PC-9 (cell line): ENCODE measurements around the gene PBX1. TPM values are rescaled to one million over a fixed set of nuclear protein-coding genes. Genes with fewer than 3 reads are reported as not detected.

Experiments used
- BruUV-seq: library from RNA; stranded (reverse); fragments of 400-500 nt; replicated peaks from 2 replicates; lab custom pipeline; 2021; lab: Mats Ljungman, UMichigan
- CTCF ChIA-PET: fragments of 300-600 bp; sonication (Branson Sonifier 250); formaldehyde crosslinking; loops from one replicate; lab custom pipeline; 2022; ENCODE audit warnings: antibody characterized with exemption; lab: Charles Lee
- POLR2A ChIA-PET: fragments of 300-600 bp; sonication (Branson Sonifier 250); formaldehyde crosslinking; loops from one replicate; lab custom pipeline; 2022; ENCODE audit warnings: antibody characterized with exemption; ENCODE audit not compliant: unreplicated experiment; lab: Charles Lee
- DNase-seq, 2 experiments: peaks; one replicate each; pipeline versions ENCODE4 v3.0.0 to v3.0.0-alpha.2; 2015 to 2022; ENCODE audit warnings: mixed read lengths in 1 of 2
- H2AFZ ChIP-seq: fragments of 200-600 bp; sonication (generic); 2 replicates; pipeline ENCODE4 v1.8.1; 2017; ENCODE audit warnings: antibody characterized with exemption
- H3F3A ChIP-seq: fragments of 200-600 bp; sonication (generic); 2 replicates; pipeline ENCODE4 v1.8.1; 2017; ENCODE audit warnings: antibody characterized with exemption, mild to moderate bottlenecking, low read depth; ENCODE audit not compliant: insufficient read depth
- H3K27ac ChIP-seq: fragments of 200-600 bp; sonication (generic); 2 replicates; pipeline ENCODE4 v1.6.1; 2016; ENCODE audit warnings: mixed run types
- H3K27me3 ChIP-seq: fragments of 200-600 bp; sonication (generic); 2 replicates; pipeline ENCODE4 v1.6.1; 2016; ENCODE audit warnings: low read depth, mixed run types; ENCODE audit not compliant: insufficient read depth
- H3K36me3 ChIP-seq: fragments of 200-600 bp; sonication (generic); 2 replicates; pipeline ENCODE4 v1.6.1; 2016; ENCODE audit warnings: low read depth, mixed run types
- H3K4me1 ChIP-seq: fragments of 200-600 bp; sonication (generic); replicated peaks from 2 replicates; pipeline ENCODE4 v1.6.1; 2016; ENCODE audit warnings: mixed run types; ENCODE audit not compliant: insufficient read depth
- H3K4me2 ChIP-seq: fragments of 200-600 bp; sonication (generic); 2 replicates; pipeline ENCODE4 v1.6.1; 2017; ENCODE audit warnings: mixed run types
- H3K4me3 ChIP-seq: fragments of 200-600 bp; sonication (generic); 2 replicates; pipeline ENCODE4 v1.6.1; 2016; ENCODE audit warnings: mixed run types
- H3K79me2 ChIP-seq: fragments of 200-600 bp; sonication (generic); 2 replicates; pipeline ENCODE4 v1.6.1; 2017; ENCODE audit warnings: low read depth, mixed run types
- H3K9me2 ChIP-seq: fragments of 200-600 bp; sonication (generic); 2 replicates; pipeline ENCODE4 v1.8.1; 2017; ENCODE audit warnings: mild to moderate bottlenecking; ENCODE audit not compliant: insufficient read depth
- H3K9me3 ChIP-seq: fragments of 200-600 bp; sonication (generic); 2 replicates; pipeline ENCODE4 v1.8.1; 2016; ENCODE audit warnings: low read depth; ENCODE audit not compliant: insufficient read depth
- H4K20me1 ChIP-seq: fragments of 200-600 bp; sonication (generic); 2 replicates; pipeline ENCODE4 v1.8.1; 2017; ENCODE audit not compliant: insufficient read depth
- EZH2 ChIP-seq: fragments of 200-600 bp; sonication (generic); IDR thresholded peaks from 2 replicates; pipeline ENCODE4 v1.8.0; 2017; ENCODE audit warnings: antibody characterized with exemption, low read depth
- intact Hi-C: fragments of 100-400 bp; cut with micrococcal nuclease; formaldehyde crosslinking; loops from one replicate; pipeline ENCODE4 v1.10.0; 2022; ENCODE audit not compliant: unreplicated experiment
- total RNA-seq: library from RNA; stranded (reverse); gene quantifications from 2 replicates; pipeline ENCODE4 v1.2.3, GENCODE V29; 2021
- TF ChIP-seq, protein P1 (sequence below): fragments of 200-600 bp; sonication (generic); conservative IDR thresholded peaks from 2 replicates; pipeline ENCODE4 v1.6.1; 2017; ENCODE audit warnings: mixed run types, antibody characterized with exemption, mild to moderate bottlenecking, moderate library complexity

Gene PBX1
- total RNA-seq, 1 experiment from 2014 or later, result 57.7 TPM

DNA sequence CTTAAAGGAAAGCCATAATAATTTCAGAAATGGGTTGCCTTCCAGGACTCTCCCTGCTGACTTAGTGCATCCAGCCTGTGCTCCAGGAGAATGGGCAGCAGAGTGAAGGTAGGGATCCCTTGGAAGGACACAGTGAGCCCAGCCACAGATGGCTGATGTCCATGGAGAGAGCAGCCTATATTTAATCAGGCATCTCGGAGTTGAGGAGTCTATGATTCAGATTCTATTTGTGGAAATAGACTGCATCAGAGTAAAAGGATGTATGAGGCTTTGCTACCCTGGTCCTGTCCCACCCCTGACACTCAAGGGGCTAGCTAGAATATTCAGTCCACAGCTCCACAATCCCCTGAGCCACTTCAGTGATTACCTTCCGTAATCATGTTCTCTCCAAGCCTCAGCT is 43.8 kb upstream of the PBX1 start:
- Histone ChIP-seq H4K20me1 (no peaks in the 10 kb centered on the region), H3K4me2 (no peak overlapping the region), H3F3A (no peaks in the 10 kb centered on the region), H3K27ac (no peak overlapping the region), H2AFZ (no peak overlapping the region), H3K9me3 (no peaks in the 10 kb centered on the region), H3K9me2 (no peaks in the 10 kb centered on the region), H3K27me3 (no peaks in the 10 kb centered on the region), H3K4me1 (no peaks in the 10 kb centered on the region), H3K4me3 (no peak overlapping the region), H3K36me3 (no peaks in the 10 kb centered on the region), H3K79me2 (no peaks in the 10 kb centered on the region)
- DNase-seq, result no peak
- no TSS peak for BruUV-seq
- TF ChIP-seq EZH2, result no peak
- TF ChIP-seq, protein P1, sequence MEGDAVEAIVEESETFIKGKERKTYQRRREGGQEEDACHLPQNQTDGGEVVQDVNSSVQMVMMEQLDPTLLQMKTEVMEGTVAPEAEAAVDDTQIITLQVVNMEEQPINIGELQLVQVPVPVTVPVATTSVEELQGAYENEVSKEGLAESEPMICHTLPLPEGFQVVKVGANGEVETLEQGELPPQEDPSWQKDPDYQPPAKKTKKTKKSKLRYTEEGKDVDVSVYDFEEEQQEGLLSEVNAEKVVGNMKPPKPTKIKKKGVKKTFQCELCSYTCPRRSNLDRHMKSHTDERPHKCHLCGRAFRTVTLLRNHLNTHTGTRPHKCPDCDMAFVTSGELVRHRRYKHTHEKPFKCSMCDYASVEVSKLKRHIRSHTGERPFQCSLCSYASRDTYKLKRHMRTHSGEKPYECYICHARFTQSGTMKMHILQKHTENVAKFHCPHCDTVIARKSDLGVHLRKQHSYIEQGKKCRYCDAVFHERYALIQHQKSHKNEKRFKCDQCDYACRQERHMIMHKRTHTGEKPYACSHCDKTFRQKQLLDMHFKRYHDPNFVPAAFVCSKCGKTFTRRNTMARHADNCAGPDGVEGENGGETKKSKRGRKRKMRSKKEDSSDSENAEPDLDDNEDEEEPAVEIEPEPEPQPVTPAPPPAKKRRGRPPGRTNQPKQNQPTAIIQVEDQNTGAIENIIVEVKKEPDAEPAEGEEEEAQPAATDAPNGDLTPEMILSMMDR, result no peak
- intact Hi-C loops, result no loop called here
- ChIA-PET POLR2A (no interaction called here), CTCF (no interaction called here)

- no peaks in the 10 kb centered on the region for H3K36me3 ChIP-seq
- H3F3A ChIP-seq, result no peaks in the 10 kb centered on the region
- H3K27me3 ChIP-seq, result no peaks in the 10 kb centered on the region
- H3K4me1 ChIP-seq, result no peaks in the 10 kb centered on the region
- no peak overlapping the region for H2AFZ ChIP-seq
- intact Hi-C loops, result no loop called here
- CTCF ChIA-PET, result no interaction called here
- H3K4me2 ChIP-seq, result no peak overlapping the region
- no peaks in the 10 kb centered on the region for H3K9me2 ChIP-seq
- H3K4me3 ChIP-seq, result no peak overlapping the region
- POLR2A ChIA-PET, result no interaction called here
- DNase-seq, result no peak
- no peak for TF ChIP-seq EZH2
- TF ChIP-seq, protein P1, result no peak
- H4K20me1 ChIP-seq, result no peaks in the 10 kb centered on the region
- no TSS peak for BruUV-seq
- no peaks in the 10 kb centered on the region for H3K79me2 ChIP-seq
- H3K9me3 ChIP-seq, result no peaks in the 10 kb centered on the region
- no peak overlapping the region for H3K27ac ChIP-seq
Observed at GRCh38 chr1:164515711-164516331, 43.2 kb upstream of the PBX1 start.

DNA sequence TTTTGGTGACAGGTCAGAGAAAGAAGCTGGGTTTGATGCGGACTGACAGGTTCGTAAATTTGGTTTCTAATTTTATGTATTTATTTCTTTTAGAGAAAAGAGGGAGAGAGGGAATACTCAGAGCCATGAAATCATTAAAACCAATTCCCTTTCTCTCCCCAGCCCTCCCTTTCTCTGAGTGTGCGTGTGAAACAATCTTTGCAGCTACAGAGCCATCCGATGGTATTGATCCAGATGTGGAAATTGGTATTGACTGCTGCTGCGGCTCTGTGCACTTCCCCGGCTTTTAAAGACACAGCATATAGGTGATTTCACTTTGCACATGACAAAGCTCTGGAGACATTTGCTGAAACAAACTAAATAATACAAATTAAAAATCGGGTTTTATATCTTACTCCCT is 42.4 kb upstream of the PBX1 start:
- H4K20me1 ChIP-seq, result no peaks in the 10 kb centered on the region
- no TSS peak for BruUV-seq
- no peak for TF ChIP-seq EZH2
- TF ChIP-seq, protein P1, result no peak
- intact Hi-C loops, result no loop called here
- no peaks in the 10 kb centered on the region for H3K27me3 ChIP-seq
- H3K27ac ChIP-seq, result no peak overlapping the region
- ChIA-PET CTCF (no interaction called here), POLR2A (no interaction called here)
- no peaks in the 10 kb centered on the region for H3K9me2 ChIP-seq
- no peak overlapping the region; the same call in 1 of the 2 replicates for H2AFZ ChIP-seq
- no peaks in the 10 kb centered on the region for H3F3A ChIP-seq
- H3K4me2 ChIP-seq, result no peak overlapping the region
- DNase-seq, result no peak
- no peak overlapping the region for H3K4me3 ChIP-seq
- H3K4me1 ChIP-seq, result no peaks in the 10 kb centered on the region
- H3K36me3 ChIP-seq, result no peaks in the 10 kb centered on the region
- no peaks in the 10 kb centered on the region for H3K9me3 ChIP-seq
- H3K79me2 ChIP-seq, result no peaks in the 10 kb centered on the region
